Measurements from ENCODE around the gene MED29. TPM values are rescaled to one million over a fixed set of nuclear protein-coding genes. Genes with fewer than 3 reads are reported as not detected.
"Not testable (repeated sequence)": the region's sequence is repeated elsewhere in the genome, so short reads cannot be mapped to it uniquely, and the experiment has no call there.

Gene MED29
- total and polyA plus RNA-seq, 9 donors, result 27.7 to 62.9 (median 55.0) TPM

- H3K27ac ChIP-seq, result peak overlapping the region; percentile 46 to 86
- no peak for DNase-seq
- intact Hi-C loops (cut with DNase I), result no loop called here
- H3K4me3 ChIP-seq, result no peak overlapping the region
- H3K9me3 ChIP-seq, result no peaks in the 10 kb centered on the region
- no peak for TF ChIP-seq EP300 (IDR thresholded peaks at IDR 0.05)
- TF ChIP-seq, protein P1, sequence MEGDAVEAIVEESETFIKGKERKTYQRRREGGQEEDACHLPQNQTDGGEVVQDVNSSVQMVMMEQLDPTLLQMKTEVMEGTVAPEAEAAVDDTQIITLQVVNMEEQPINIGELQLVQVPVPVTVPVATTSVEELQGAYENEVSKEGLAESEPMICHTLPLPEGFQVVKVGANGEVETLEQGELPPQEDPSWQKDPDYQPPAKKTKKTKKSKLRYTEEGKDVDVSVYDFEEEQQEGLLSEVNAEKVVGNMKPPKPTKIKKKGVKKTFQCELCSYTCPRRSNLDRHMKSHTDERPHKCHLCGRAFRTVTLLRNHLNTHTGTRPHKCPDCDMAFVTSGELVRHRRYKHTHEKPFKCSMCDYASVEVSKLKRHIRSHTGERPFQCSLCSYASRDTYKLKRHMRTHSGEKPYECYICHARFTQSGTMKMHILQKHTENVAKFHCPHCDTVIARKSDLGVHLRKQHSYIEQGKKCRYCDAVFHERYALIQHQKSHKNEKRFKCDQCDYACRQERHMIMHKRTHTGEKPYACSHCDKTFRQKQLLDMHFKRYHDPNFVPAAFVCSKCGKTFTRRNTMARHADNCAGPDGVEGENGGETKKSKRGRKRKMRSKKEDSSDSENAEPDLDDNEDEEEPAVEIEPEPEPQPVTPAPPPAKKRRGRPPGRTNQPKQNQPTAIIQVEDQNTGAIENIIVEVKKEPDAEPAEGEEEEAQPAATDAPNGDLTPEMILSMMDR (IDR thresholded peaks at IDR 0.05), result no peak
- no peak for TF ChIP-seq POLR2A (IDR thresholded peaks at IDR 0.05)
- H3K27me3 ChIP-seq, result no peaks in the 10 kb centered on the region
- peaks cover 12% of the 10 kb centered on the region for H3K4me1 ChIP-seq (ENCODE audit: insufficient read depth)
- 17 to 31% (median 30%) methylated on average over 2 of the region's 2 CpGs for WGBS, 3 donors
- H3K36me3 ChIP-seq, result no peaks in the 10 kb centered on the region
Measured at GRCh38 chr19:39372941-39373340, 18.2 kb upstream of the MED29 start.

- no peaks in the 10 kb centered on the region for H3K27me3 ChIP-seq
- H3K4me1 ChIP-seq (ENCODE audit: insufficient read depth), result peaks cover 12% of the 10 kb centered on the region
- no peaks in the 10 kb centered on the region for H3K36me3 ChIP-seq
- no peak for DNase-seq
- H3K9me3 ChIP-seq, result no peaks in the 10 kb centered on the region
- no peak overlapping the region for H3K27ac ChIP-seq
- H3K4me3 ChIP-seq, result no peak overlapping the region
- TF ChIP-seq EP300 (IDR thresholded peaks at IDR 0.05), result no peak
- no peak for TF ChIP-seq POLR2A (IDR thresholded peaks at IDR 0.05)
- TF ChIP-seq, protein P1 (IDR thresholded peaks at IDR 0.05), result no peak
- intact Hi-C loops (cut with DNase I), result no loop called here
Measured at GRCh38 chr19:39375929-39376328, 15.2 kb upstream of the MED29 start.

DNA sequence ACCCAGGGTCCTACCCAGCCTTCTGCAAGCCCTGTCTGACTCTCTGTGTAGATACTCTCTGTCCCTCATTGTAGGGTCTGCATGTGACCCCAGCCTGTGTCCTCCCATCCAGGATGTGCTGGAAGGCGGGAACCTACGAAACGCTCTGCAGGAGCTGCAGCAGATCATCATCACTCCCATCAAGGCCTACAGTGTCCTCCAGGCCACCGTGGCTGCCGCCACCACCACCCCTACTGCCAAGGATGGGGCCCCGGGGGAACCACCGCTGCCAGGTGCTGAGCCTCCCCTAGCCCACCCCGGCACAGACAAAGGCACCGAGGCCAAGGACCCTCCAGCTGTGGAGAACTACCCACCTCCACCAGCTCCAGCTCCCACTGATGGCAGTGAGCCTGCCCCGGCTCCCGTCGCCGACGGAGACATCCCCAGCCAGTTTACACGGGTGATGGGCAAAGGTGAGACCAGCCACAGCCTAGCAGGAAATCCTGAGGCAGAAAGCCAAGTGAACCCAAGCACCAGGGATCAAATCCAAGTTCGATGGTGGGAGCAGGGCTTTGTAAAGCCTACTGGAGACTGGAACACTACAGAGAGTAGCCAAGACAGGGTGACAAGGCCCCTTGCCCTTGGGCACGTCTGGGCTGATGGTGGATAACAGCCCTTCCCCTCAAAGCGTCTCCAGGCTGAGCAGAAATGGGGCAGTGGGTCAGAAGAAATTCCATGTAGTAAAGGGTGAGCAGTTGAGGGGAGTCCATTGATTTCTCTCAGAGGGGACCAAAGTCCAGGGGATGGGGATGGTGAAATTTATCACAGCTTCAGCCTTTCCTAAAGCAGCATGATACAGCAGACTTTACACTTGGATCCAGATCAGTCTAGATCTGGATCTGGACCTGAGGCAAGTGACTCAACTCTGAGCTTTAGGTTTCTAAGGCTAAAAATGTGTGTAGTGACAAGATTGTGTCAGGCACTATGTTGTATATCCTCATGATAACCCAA is 13.5 kb upstream of the MED29 start:
- H3K36me3 ChIP-seq, result no peaks in the 10 kb centered on the region
- H3K27ac ChIP-seq, result no peak overlapping the region
- peaks cover 8% of the 10 kb centered on the region for H3K4me1 ChIP-seq (ENCODE audit: insufficient read depth)
- H3K9me3 ChIP-seq, result no peaks in the 10 kb centered on the region
- WGBS, 3 donors, result 76 to 80% (median 77%) methylated on average over 18 of the region's 18 CpGs
- no peak for TF ChIP-seq POLR2A (IDR thresholded peaks at IDR 0.05)
- TF ChIP-seq, protein P1 (IDR thresholded peaks at IDR 0.05), result no peak
- TF ChIP-seq EP300 (IDR thresholded peaks at IDR 0.05), result no peak
- H3K27me3 ChIP-seq, result no peaks in the 10 kb centered on the region
- no peak for DNase-seq
- no peak overlapping the region for H3K4me3 ChIP-seq
- intact Hi-C loops (cut with DNase I), result no loop called here

DNA sequence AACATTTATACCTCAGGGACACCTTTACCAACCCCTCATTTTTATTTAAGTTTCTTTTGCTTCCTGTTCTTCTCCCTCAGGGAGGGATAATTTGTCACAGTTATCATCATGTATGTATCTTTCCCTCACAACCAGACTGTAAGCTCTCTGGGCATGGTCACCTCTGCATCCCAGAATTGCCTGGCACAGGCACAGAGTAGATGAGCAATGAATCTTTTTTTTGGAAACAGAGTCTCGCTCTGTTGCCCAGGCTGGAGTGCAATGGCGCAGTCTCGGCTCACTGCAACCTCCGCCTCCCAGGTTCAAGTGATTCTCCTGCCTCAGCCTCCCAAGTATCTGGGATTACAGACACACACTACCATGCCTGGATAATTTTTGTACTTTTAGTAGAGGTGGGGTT is 11.8 kb upstream of the MED29 start:
- H3K9me3 ChIP-seq; H3K4me3 ChIP-seq; H3K27me3 ChIP-seq; H3K4me1 ChIP-seq (ENCODE audit: insufficient read depth); intact Hi-C loops (cut with DNase I); DNase-seq; H3K36me3 ChIP-seq; H3K27ac ChIP-seq: not testable (repeated sequence)
- WGBS, 3 donors, result 95 to 100% (median 98%) methylated on average over 4 of the region's 4 CpGs

DNA sequence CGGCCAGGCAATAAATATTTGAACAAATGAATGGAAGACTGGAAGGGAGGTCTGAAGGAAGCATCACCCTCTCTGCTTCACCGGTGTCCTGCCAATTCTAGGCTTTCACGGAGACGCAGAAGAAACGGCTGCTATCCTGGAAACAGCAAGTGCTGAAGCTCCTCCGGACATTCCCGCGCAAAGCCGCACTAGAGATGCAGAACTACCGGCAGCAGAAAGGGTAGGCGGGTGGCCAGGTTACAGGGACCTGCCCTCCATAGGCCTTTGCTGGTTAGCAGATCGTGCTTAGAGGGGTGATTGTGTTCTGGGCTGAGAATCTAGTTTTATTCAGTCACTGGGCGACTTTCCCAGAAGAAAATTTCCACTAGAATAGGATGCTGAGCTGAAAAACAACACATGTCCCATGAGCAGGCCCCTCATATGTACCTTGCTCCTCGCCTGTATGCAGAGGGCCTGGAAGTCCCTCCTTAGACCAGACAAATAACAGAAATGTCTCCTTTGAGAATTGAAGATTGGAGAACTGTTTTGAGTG is 11.2 kb upstream of the MED29 start:
- intact Hi-C loops (cut with DNase I), result no loop called here
- no peaks in the 10 kb centered on the region for H3K36me3 ChIP-seq
- no peak overlapping the region for H3K27ac ChIP-seq
- no peak overlapping the region for H3K4me3 ChIP-seq
- 83 to 90% (median 86%) methylated on average over 14 of the region's 14 CpGs for WGBS, 3 donors
- no peaks in the 10 kb centered on the region for H3K27me3 ChIP-seq
- DNase-seq, result no peak
- no peaks in the 10 kb centered on the region for H3K9me3 ChIP-seq
- H3K4me1 ChIP-seq (ENCODE audit: insufficient read depth), result no peaks in the 10 kb centered on the region
- TF ChIP-seq EP300 (IDR thresholded peaks at IDR 0.05) (no peak), POLR2A (IDR thresholded peaks at IDR 0.05) (no peak)

All from ovary (tissue), 9 donors.